HCT116 (cell line): ENCODE results near the gene FGFBP1. TPM values are rescaled to one million over a fixed set of nuclear protein-coding genes. Genes with fewer than 3 reads are reported as not detected.

Experiments
- ATAC-seq: fragments of 200-7000 bp; cut with Tn5 transposase; 2 replicates; pipeline ENCODE4 v1.9.1; 2020; ENCODE audit warnings: mild to moderate bottlenecking, moderate library complexity
- BruUV-seq: library from RNA; stranded (reverse); fragments of 400-500 nt; replicated peaks from 2 replicates; lab custom pipeline; 2021; lab: Mats Ljungman, UMichigan
- CTCF ChIA-PET: fragments of 300-600 bp; sonication (Branson Sonifier 250); formaldehyde crosslinking; loops from one replicate; lab custom pipeline; 2021; ENCODE audit warnings: antibody characterized with exemption; lab: Charles Lee
- POLR2A ChIA-PET: fragments of 300-600, 350-600 bp; sonication (Branson Sonifier 250); formaldehyde crosslinking; loops from one replicate; lab custom pipeline; 2021; ENCODE audit warnings: antibody characterized with exemption; lab: Charles Lee
- RAD21 ChIA-PET, 2 experiments: fragments of 300-600 bp; sonication (Branson Sonifier 250); formaldehyde crosslinking; loops; one replicate each; lab custom pipeline; 2023; ENCODE audit warnings: low total read pairs in 2 of 2; ENCODE audit not compliant: uncharacterized antibody in 2 of 2, unreplicated experiment in 2 of 2, low non-redundant PET in 1 of 2; lab: Charles Lee
- DNase-seq: peaks from one replicate; pipeline ENCODE4 v3.0.0-alpha.2; 2010; ENCODE audit warnings: low read depth, low spot score
- H2AFZ ChIP-seq: fragments of 200-600 bp; shearing (Covaris generic), sonication (generic); 2 replicates; pipeline ENCODE4 v1.6.1; 2017; ENCODE audit warnings: low read depth, mixed run types, mixed read lengths, antibody characterized with exemption, low read length; ENCODE audit not compliant: poor library complexity, severe bottlenecking
- H3K27ac ChIP-seq: 2 replicates; pipeline ENCODE4 v1.5.1; 2012; ENCODE audit warnings: low read depth, low read length
- H3K27me3 ChIP-seq: fragments of 200-600 bp; sonication (generic); 2 replicates; pipeline ENCODE4 v1.6.1; 2016; ENCODE audit warnings: mixed run types, low read length, mixed read lengths; ENCODE audit not compliant: insufficient read depth
- H3K36me3 ChIP-seq, 2 experiments: fragments of 200-500 bp in 1 of 2; fragments of 200-600 bp in 1 of 2; sonication (Bioruptor generic) in 1 of 2; sonication (generic) in 1 of 2; 2 replicates each; pipeline versions ENCODE4 v1.5.1 to v1.6.1; 2014 to 2016; ENCODE audit warnings: low read length in 2 of 2, inconsistent platforms in 1 of 2, mixed read lengths in 1 of 2, mixed run types in 1 of 2; ENCODE audit not compliant: insufficient read depth in 2 of 2, control insufficient read depth in 1 of 2
- H3K4me1 ChIP-seq, 2 experiments: fragments of 200-600 bp in 1 of 2; sonication (generic) in 1 of 2; 2 replicates each; pipeline versions ENCODE4 v1.5.1 to v1.6.1; 2012 to 2017; ENCODE audit warnings: low read length in 2 of 2, inconsistent platforms in 1 of 2, mild to moderate bottlenecking in 1 of 2, mixed read lengths in 1 of 2, mixed run types in 1 of 2, moderate library complexity in 1 of 2; ENCODE audit not compliant: insufficient read depth in 2 of 2, control insufficient read depth in 1 of 2
- H3K4me2 ChIP-seq: fragments of 200-600 bp; sonication (generic); 2 replicates; pipeline ENCODE4 v1.6.1; 2017; ENCODE audit warnings: mixed run types, low read length, mixed read lengths
- H3K4me3 ChIP-seq, 2 experiments: fragments of 200-600 bp in 1 of 2; sonication (generic) in 1 of 2; replicated peaks in 1 of 2; 2 replicates each; pipeline ENCODE4 v1.5.1; 2011 to 2016; ENCODE audit warnings: low read length in 2 of 2, control low read depth in 1 of 2, low read depth in 1 of 2, mild to moderate bottlenecking in 1 of 2, mixed read lengths in 1 of 2, mixed run types in 1 of 2
- H3K79me2 ChIP-seq: fragments of 200-600 bp; sonication (generic); 2 replicates; pipeline ENCODE4 v1.6.1; 2017; ENCODE audit warnings: mild to moderate bottlenecking, mixed run types, low read length, moderate library complexity, mixed read lengths; ENCODE audit not compliant: insufficient read depth
- H3K9ac ChIP-seq: fragments of 200-600 bp; sonication (generic); 2 replicates; pipeline ENCODE4 v1.6.1; 2016; ENCODE audit warnings: low read length, mixed read lengths
- H3K9me2 ChIP-seq: fragments of 200-600 bp; sonication (generic), shearing (Covaris generic); 2 replicates; pipeline ENCODE4 v1.6.1; 2017; ENCODE audit warnings: mixed run types, mild to moderate bottlenecking, moderate library complexity; ENCODE audit not compliant: insufficient read depth
- H3K9me3 ChIP-seq, 2 experiments: fragments of 200-500 bp in 1 of 2; fragments of 200-600 bp in 1 of 2; sonication (Bioruptor generic) in 1 of 2; sonication (generic) in 1 of 2; 2 replicates each; pipeline ENCODE4 v1.6.1; 2014 to 2017; ENCODE audit warnings: low read length in 2 of 2, mixed read lengths in 2 of 2, inconsistent platforms in 1 of 2, low read depth in 1 of 2, mild to moderate bottlenecking in 1 of 2, mixed run types in 1 of 2, moderate library complexity in 1 of 2; ENCODE audit not compliant: control insufficient read depth in 1 of 2, insufficient read depth in 1 of 2
- H4K20me1 ChIP-seq: fragments of 200-600 bp; sonication (generic), shearing (Covaris generic); 2 replicates; pipeline ENCODE4 v1.6.1; 2017; ENCODE audit warnings: mixed run types, mild to moderate bottlenecking, moderate library complexity; ENCODE audit not compliant: insufficient read depth
- ATF3 ChIP-seq: IDR thresholded peaks from 2 replicates; pipeline ENCODE4 v1.6.1; 2012
- CBX3 ChIP-seq: IDR thresholded peaks from 2 replicates; pipeline ENCODE4 v1.6.1; 2012; ENCODE audit warnings: low read depth
- CEBPB ChIP-seq: IDR thresholded peaks from 2 replicates; pipeline ENCODE4 v1.6.1; 2012; ENCODE audit warnings: low read depth
- CTCF ChIP-seq, 3 experiments: fragments of 200-600 bp in 1 of 3; sonication (generic) in 1 of 3; IDR thresholded peaks in 2 of 3; conservative IDR thresholded peaks in 1 of 3; 2 replicates each; pipeline ENCODE4 v1.5.1; 2012 to 2017; ENCODE audit warnings: low read depth in 2 of 3, low read length in 2 of 3, antibody characterized with exemption in 1 of 3, borderline replicate concordance in 1 of 3, control low read depth in 1 of 3, mild to moderate bottlenecking in 1 of 3, mixed read lengths in 1 of 3, mixed run types in 1 of 3, moderate library complexity in 1 of 3; ENCODE audit not compliant: insufficient read depth in 1 of 3
- EGR1 ChIP-seq: IDR thresholded peaks from 2 replicates; pipeline ENCODE4 v1.6.1; 2012; ENCODE audit warnings: low read depth
- EZH2 ChIP-seq: fragments of 200-600 bp; sonication (generic); IDR thresholded peaks from 2 replicates; pipeline ENCODE4 v1.6.1; 2017; ENCODE audit warnings: antibody characterized with exemption, mixed run types
- EZH2phosphoT487 ChIP-seq: fragments of 200-600 bp; IDR thresholded peaks from 2 replicates; pipeline ENCODE4 v1.6.1; 2018; ENCODE audit warnings: antibody characterized with exemption, borderline replicate concordance
- JUND ChIP-seq: IDR thresholded peaks from 2 replicates; pipeline ENCODE4 v1.6.1; 2012
- POLR2A ChIP-seq: IDR thresholded peaks from 2 replicates; pipeline ENCODE4 v1.7.0; 2011; ENCODE audit warnings: borderline replicate concordance; ENCODE audit not compliant: insufficient read depth, insufficient read length; ENCODE audit errors: extremely low read depth
- REST ChIP-seq: IDR thresholded peaks from 2 replicates; pipeline ENCODE4 v1.6.1; 2012; ENCODE audit warnings: low read depth
- SIN3A ChIP-seq: IDR thresholded peaks from 2 replicates; pipeline ENCODE4 v1.6.1; 2012; ENCODE audit warnings: low read depth
- SP1 ChIP-seq: IDR thresholded peaks from 2 replicates; pipeline ENCODE4 v1.6.1; 2012; ENCODE audit warnings: low read depth
- TCF7L2 ChIP-seq: IDR thresholded peaks from 2 replicates; pipeline ENCODE4 v1.7.0; 2011; ENCODE audit warnings: borderline replicate concordance, inconsistent platforms; ENCODE audit not compliant: insufficient read depth, insufficient read length; ENCODE audit errors: extremely low read depth
- YY1 ChIP-seq: IDR thresholded peaks from 2 replicates; pipeline ENCODE4 v1.6.1; 2011; ENCODE audit warnings: low read length, low read depth, moderate library complexity, mild to moderate bottlenecking; ENCODE audit not compliant: insufficient replicate concordance; ENCODE audit errors: extremely low read depth
- ZFX ChIP-seq: fragments of 450-650 bp; IDR thresholded peaks from 2 replicates; pipeline ENCODE4 v1.6.1; 2017
- intact Hi-C: fragments of 100-400 bp; cut with micrococcal nuclease; formaldehyde crosslinking; loops from 2 replicates; pipeline ENCODE4 v1.10.0; 2022
- total RNA-seq: library from RNA; stranded (reverse); gene quantifications from one replicate; pipeline ENCODE4 v1.2.1, GENCODE V29; 2021; ENCODE audit not compliant: unreplicated experiment

FGFBP1 gene
- total RNA-seq, 1 experiment from 2014 or later = 8.7 TPM

- no peak overlapping the region for H3K27ac ChIP-seq
- no peaks in the 10 kb centered on the region for H3K36me3 ChIP-seq
- no peak overlapping the region for H3K9ac ChIP-seq
- ChIA-PET POLR2A (no interaction called here), CTCF (interaction anchor here (1.0 kb wide), 1 partner anchor 163 kb away, joined by 3 read pairs; no protein-coding TSS in a partner anchor), RAD21 (no interaction called here)
- no peaks in the 10 kb centered on the region for H3K27me3 ChIP-seq
- H3K4me3 ChIP-seq = no peak overlapping the region
- no peaks in the 10 kb centered on the region for H3K4me1 ChIP-seq
- no peaks in the 10 kb centered on the region for H4K20me1 ChIP-seq
- no peaks in the 10 kb centered on the region for H3K79me2 ChIP-seq
- H3K9me3 ChIP-seq = no peaks in the 10 kb centered on the region; a peak in 1 of 4 replicates
- intact Hi-C loops = no loop called here
- no peak for DNase-seq
- H3K9me2 ChIP-seq = no peaks in the 10 kb centered on the region
- H2AFZ ChIP-seq = no peak overlapping the region
- no peak for TF ChIP-seq TCF7L2
- no peak for TF ChIP-seq ZFX
- TF ChIP-seq, all 23 proteins: peak for 0
- no peak overlapping the region for H3K4me2 ChIP-seq
- no peak for ATAC-seq
- BruUV-seq = no TSS peak
Measured at GRCh38 chr4:15968551-15969300, 30.2 kb upstream of the FGFBP1 start.

- POLR2A ChIA-PET = no interaction called here
- H3K4me2 ChIP-seq = no peak overlapping the region
- H3K36me3 ChIP-seq = no peaks in the 10 kb centered on the region
- no peaks in the 10 kb centered on the region for H3K9me2 ChIP-seq
- no peak overlapping the region for H3K27ac ChIP-seq
- H3K4me1 ChIP-seq = peaks cover 0 to 7% of the 10 kb centered on the region in 2 experiments; a peak in 1 of 4 replicates
- CTCF ChIA-PET = interaction anchor here (1.7 kb wide), 1 partner anchor 9 kb away, joined by 4 read pairs; no protein-coding TSS in a partner anchor
- H3K9ac ChIP-seq = no peak overlapping the region
- no peaks in the 10 kb centered on the region for H3K79me2 ChIP-seq
- no peak overlapping the region for H2AFZ ChIP-seq
- BruUV-seq = no TSS peak
- ATAC-seq (no peak), DNase-seq (no peak)
- no peaks in the 10 kb centered on the region for H4K20me1 ChIP-seq
- intact Hi-C loops = no loop called here
- H3K27me3 ChIP-seq = no peaks in the 10 kb centered on the region
- RAD21 ChIA-PET = interaction anchor here in 1 of 2 experiments (1.4 kb wide), 1 partner anchor 299 kb away, joined by 3 read pairs; no protein-coding TSS in a partner anchor
- H3K4me3 ChIP-seq = no peak overlapping the region
- no peaks in the 10 kb centered on the region; a peak in 1 of 4 replicates for H3K9me3 ChIP-seq
- TF ChIP-seq EZH2 (no peak), REST (no peak), YY1 (no peak), EZH2phosphoT487 (no peak), JUND (no peak), CTCF (IDR thresholded peaks at IDR 0.05 in 2 of 3, conservative IDR thresholded peaks at IDR 0.05 in 1 of 3; ENCODE audit: borderline replicate concordance in 1 of 3, insufficient read depth in 1 of 3, low read depth in 2 of 3, low read length in 2 of 3) (no peak), SIN3A (no peak), CBX3 (no peak), CEBPB (no peak), POLR2A (no peak), SP1 (no peak), ATF3 (no peak), EGR1 (no peak)
Measured at GRCh38 chr4:15965325-15965724, 26.8 kb upstream of the FGFBP1 start.
